Stimulated activated CD8-positive, alpha-beta memory T cell treated with anti-CD3 and anti-CD28 coated beads, Interleukin-12 subunit alpha, Interleukin-12 subunit beta, amount 100 ng/mL, for 1 hour (primary cell): ENCODE data around the gene SEPTIN14.
"Not testable (repeated sequence)": the region's sequence is repeated elsewhere in the genome, so short reads cannot be mapped to it uniquely, and the experiment has no call there.

Experiments
- DNase-seq: peaks from one replicate; pipeline ENCODE4 v3.0.0-alpha.2; 2020; ENCODE audit warnings: low read depth

The SEPTIN14 gene

DNA sequence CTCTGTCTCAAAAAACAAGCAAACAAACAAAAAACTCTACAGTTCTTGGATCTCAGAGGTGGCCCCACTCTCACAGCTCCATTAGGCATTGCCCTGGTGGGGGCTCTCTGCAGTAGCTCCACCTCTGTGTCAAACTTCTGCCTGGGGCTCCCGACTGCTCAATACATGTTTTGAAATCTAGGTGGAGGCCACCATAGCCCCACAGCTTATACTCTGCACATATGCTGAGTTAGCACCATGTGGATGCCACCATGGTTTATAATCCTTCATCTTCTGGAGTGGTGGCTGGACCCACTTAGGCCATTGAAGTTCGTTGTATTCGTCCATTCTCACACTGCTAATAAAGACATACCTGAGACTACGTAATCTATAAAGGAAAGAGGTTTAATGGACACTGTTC lies 78.4 kb downstream of the SEPTIN14 start:
- no peak for DNase-seq

DNA sequence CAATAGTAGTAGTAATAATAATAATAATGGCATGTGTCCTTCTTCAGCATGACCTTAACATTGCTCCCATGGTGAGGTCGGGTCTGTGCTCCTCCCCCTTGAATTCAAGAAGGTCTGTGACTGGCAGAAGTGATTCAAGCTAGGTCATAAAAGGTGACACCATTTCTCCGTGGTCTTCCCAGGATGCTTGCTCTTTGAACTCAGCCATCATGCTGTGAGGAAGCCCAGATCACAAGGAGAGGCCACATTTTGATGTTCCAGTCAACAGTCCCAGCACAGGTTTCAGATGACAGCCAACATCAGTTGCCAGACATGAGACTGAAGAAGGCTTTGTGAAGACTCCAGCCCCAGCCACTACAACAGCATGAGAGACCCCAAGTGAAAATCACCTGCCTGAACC lies 83.9 kb downstream of the SEPTIN14 start:
- no peak for DNase-seq

DNA sequence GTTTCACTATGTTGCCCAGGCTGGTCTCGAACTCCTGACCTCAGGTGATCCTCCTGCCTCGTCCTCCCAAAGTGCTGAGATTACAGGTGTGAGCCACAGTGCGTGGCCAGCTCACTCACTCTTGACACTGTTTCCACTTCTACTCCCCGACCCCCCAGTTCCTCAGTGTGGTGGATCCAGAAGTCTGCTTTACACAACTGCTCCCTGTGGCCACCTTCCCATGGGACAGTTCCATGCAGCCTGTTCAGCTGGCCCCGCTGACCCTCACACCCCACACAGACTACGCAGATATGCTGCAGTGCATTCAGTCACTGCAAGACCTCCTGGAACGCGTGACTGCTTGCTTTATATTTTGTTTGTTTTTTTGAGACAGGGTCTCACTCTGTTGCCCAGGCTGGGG lies 86.4 kb downstream of the SEPTIN14 start:
- no peak for DNase-seq

DNA sequence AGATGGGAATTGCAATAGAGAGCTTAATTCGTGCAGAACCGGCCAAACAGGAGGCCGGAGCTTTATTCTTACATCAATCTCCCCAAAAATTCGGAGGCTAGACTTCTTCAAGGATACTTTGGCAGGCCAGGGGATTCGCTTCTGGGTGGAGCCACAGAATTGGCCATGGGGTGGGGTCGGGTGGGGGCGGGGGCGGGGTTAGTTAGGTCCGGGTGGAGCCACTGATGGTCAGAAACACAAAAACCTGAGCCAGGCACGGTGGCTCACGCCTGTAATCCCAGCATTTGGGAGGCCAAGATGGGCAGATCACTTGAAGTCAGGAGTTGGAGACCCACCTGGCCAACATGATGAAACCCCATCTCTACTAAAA lies 87.5 kb downstream of the SEPTIN14 start:
- no peak for DNase-seq

DNA sequence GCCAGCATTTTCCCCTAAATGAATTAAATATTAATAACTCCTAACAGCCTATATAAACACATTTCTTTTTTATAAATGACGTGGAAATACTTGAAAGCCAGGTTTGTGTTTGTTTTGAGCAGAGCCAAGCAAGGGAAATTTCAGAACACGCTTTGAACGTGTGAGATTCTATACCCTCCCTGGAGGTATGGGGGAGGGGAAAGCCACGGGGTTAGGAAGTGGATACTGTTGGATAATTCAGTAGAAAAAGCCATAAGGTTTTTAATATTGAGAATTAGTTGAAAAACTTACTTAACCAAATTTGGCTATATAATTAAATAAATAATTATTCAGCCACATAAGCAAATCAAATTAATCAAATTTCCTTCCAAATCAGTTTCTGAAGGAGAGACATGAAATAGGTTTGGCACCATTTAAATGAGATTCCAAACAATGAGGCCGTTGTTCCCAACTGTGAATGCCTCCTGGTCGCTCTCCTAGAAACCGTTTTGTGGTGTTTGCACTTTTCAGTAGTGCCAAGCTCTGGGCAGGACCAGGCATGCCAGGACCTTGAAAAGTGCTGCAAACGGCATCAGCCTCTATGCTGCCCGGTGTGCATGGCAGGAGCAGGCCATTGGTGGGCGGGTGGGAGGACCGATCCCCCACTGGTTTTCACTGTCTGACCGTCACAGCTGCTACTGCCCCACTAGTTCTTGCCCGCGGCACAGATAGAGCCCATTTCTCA lies 88.1 kb downstream of the SEPTIN14 start:
- no peak for DNase-seq

DNA sequence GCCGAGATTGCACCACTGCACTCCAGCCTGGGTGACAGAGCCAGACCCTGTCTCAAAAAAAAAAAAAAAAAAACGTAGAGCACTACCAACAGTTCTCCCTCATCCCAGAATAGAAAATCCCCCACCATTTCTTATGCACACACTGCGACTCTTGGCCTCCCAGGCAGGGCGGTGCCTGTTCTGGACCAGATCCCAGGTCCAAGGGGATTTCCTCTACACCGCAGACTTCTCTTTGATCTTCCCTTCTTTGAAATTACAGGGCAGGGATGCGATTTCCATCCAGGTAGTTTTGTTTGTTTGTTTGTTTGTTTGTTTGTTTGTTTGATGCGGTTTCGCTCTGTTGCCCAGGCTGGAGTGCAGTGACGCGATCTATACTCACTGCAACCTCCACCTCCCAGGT lies 91.8 kb downstream of the SEPTIN14 start:
- no peak for DNase-seq

DNA sequence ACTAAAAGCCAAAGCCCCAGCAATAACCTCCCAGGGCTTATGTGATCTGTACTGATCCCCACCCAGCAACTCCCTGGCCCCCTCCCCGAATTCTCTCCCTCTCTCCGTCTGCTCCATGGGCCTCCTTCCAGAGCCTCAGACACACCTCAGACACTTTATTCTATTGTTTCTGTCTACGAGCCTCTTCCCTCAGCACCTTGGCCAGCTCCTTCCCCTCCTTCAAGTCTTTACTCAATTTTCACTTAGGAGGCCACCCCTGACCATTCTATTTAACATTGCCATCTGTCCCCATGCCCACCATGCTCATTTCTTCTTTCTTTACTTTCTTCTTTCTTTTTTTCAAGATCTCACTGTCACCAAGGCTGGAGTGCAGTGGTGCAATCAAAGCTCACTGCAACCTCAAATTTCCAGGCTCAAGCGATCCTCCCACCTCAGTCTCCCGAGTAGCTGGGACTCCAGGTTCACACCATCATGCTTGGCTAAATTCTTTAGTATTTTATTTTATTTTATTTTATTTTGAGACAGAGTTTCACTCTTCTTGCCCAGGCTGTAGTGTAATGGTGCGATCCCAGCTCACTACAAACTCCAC lies 109.2 kb downstream of the SEPTIN14 start:
- not testable (repeated sequence) for DNase-seq

DNA sequence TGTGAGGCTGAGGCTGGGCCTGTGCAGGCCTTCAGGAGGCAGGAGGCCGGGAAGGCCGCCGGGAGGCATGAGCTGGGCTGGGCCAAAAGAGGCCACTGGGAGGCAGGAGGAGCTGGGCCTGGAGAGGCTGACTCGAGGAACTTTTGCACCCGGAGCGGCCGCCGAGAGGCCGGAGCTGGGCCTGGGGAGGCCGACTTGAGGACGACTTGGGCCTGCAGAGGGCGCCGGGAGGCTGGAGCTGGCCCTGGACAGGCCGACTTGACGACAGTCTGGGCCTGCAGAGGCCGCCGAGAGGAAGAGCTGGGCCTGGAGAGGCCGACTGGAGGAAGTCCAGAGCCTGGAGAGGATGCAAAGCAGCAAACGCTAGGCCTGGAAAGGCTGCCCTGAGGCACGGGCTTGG lies 117.8 kb downstream of the SEPTIN14 start:
- not testable (repeated sequence) for DNase-seq
